HL-60 (cell line): Measurements from ENCODE around the gene TSHZ1.

ENCODE experiments used
- CTCF ChIP-seq: IDR thresholded peaks from one replicate; pipeline ENCODE4 v1.5.1; 2011; ENCODE audit warnings: low read length, control low read depth, inconsistent platforms; ENCODE audit not compliant: insufficient read depth
- POLR2AphosphoS5 ChIP-seq: IDR thresholded peaks from 2 replicates; pipeline ENCODE4 v1.6.1; 2012; ENCODE audit warnings: low read depth
- REST ChIP-seq: IDR thresholded peaks from 2 replicates; pipeline ENCODE4 v1.6.1; 2012; ENCODE audit warnings: low read depth; ENCODE audit not compliant: insufficient replicate concordance

DNA sequence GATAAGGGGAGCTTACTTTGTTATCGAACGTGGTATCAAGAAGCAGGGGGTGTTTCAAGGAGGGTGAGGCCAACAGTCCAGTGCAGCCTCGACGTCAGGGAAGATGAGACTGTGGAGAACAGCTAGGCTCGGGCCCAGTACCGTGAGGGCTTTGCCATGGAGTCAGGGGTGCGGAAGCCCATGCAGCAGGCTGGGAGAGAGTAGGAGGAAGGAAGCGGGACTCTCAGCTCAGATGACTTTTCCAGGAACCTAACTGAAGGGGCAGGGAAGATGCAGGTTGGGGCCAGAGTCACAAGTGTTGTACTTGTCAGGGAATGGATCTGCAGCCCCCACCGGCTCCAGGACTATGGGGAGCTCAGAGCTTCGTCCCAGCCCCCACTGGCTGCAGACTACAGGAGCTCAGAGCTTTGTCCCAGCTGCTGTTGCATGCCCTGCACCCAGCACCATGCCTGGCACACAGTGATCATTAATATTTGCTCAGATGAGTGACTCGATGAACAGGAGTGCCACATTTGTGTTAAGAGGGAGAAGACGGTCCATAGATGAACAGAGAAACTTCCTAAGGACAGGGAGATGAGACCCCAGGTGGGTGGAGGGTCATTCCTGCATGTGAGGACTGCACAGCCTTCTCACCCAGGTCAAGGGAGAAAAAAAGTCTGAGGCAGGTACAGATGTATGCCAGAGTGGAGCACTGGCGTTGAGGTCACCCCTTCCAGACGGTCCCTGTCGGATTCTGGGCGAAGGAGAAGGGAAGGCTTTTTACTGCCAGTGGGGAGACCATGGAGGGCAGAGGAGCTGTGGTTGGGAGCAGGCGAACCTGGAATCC, 38.1 kb upstream of the TSHZ1 start:
- no peak for TF ChIP-seq CTCF
- TF ChIP-seq REST, result no peak
- no peak for TF ChIP-seq POLR2AphosphoS5
